Panc1 (cell line): ENCODE data around the gene CEACAM3. TPM values are rescaled to one million over a fixed set of nuclear protein-coding genes. Genes with fewer than 3 reads are reported as not detected.

Experiments used
- ATAC-seq: fragments of 200-7000 bp; cut with Tn5 transposase; 2 replicates; pipeline ENCODE4 v1.9.1; 2020; ENCODE audit warnings: mild to moderate bottlenecking, moderate library complexity
- BruUV-seq: library from RNA; stranded (reverse); fragments of 400-500 nt; replicated peaks from 2 replicates; lab custom pipeline; 2021; lab: Mats Ljungman, UMichigan
- CTCF ChIA-PET: fragments of 300-600 bp; sonication (Branson Sonifier 250); formaldehyde crosslinking; loops from one replicate; lab custom pipeline; 2022; ENCODE audit warnings: antibody characterized with exemption; lab: Charles Lee
- POLR2A ChIA-PET: fragments of 300-600 bp; sonication (Branson Sonifier 250); formaldehyde crosslinking; loops from one replicate; lab custom pipeline; 2022; ENCODE audit warnings: antibody characterized with exemption; lab: Charles Lee
- DNase-seq: peaks from one replicate; pipeline ENCODE4 v3.0.0-alpha.2; 2010; ENCODE audit warnings: low read depth, low spot score
- H3K27ac ChIP-seq: 2 replicates; pipeline ENCODE4 v1.5.1; 2011; ENCODE audit warnings: mild to moderate bottlenecking, low read length, inconsistent platforms
- H3K27me3 ChIP-seq: fragments of 200-500 bp; sonication (Bioruptor generic); 2 replicates; pipeline ENCODE4 v1.6.0; 2014; ENCODE audit warnings: low read length, inconsistent platforms; ENCODE audit not compliant: control insufficient read depth, insufficient read depth
- H3K36me3 ChIP-seq: fragments of 200-500 bp; sonication (Bioruptor generic); 2 replicates; pipeline ENCODE4 v1.5.1; 2014; ENCODE audit warnings: inconsistent platforms, mild to moderate bottlenecking, low read length, moderate library complexity; ENCODE audit not compliant: control insufficient read depth, insufficient read depth
- H3K4me1 ChIP-seq: 2 replicates; pipeline ENCODE4 v1.5.1; 2011; ENCODE audit warnings: inconsistent platforms, mild to moderate bottlenecking, low read length, moderate library complexity; ENCODE audit not compliant: control insufficient read depth, insufficient read depth
- H3K4me3 ChIP-seq, 2 experiments: 2 replicates each; pipeline ENCODE4 v1.5.1; 2011 to 2012; ENCODE audit warnings: low read depth in 2 of 2, low read length in 2 of 2, mild to moderate bottlenecking in 2 of 2, inconsistent platforms in 1 of 2, moderate library complexity in 1 of 2
- H3K9me3 ChIP-seq: fragments of 200-500 bp; sonication (Bioruptor generic); 2 replicates; pipeline ENCODE4 v1.5.1; 2014; ENCODE audit warnings: low read depth, mild to moderate bottlenecking, inconsistent platforms, low read length, moderate library complexity; ENCODE audit not compliant: control insufficient read depth, insufficient read depth
- CTCF ChIP-seq: fragments of 450-650 bp; IDR thresholded peaks from 2 replicates; pipeline ENCODE4 v1.5.1; 2017; ENCODE audit warnings: mild to moderate bottlenecking
- POLR2AphosphoS5 ChIP-seq: IDR thresholded peaks from 2 replicates; pipeline ENCODE4 v1.6.1; 2012; ENCODE audit warnings: mild to moderate bottlenecking, low read depth, low read length, moderate library complexity
- SIN3A ChIP-seq: IDR thresholded peaks from 2 replicates; pipeline ENCODE4 v1.6.1; 2012; ENCODE audit warnings: low read depth, mild to moderate bottlenecking, low read length, moderate library complexity, borderline replicate concordance; ENCODE audit not compliant: insufficient read depth
- TCF7L2 ChIP-seq: IDR thresholded peaks from 2 replicates; pipeline ENCODE4 v1.6.1; 2011; ENCODE audit warnings: mild to moderate bottlenecking, low read depth, low read length, inconsistent platforms
- in situ Hi-C: cut with HindIII; loops from 2 replicates; pipeline ENCODE4 v1.10.0; 2016; ENCODE audit warnings: low sequenced_read_pairs, low pct_unique_long_range_greater_than_20kb
- intact Hi-C: fragments of 100-400 bp; cut with micrococcal nuclease; formaldehyde crosslinking; loops from one replicate; pipeline ENCODE4 v1.10.0; 2022; ENCODE audit not compliant: unreplicated experiment
- total RNA-seq: library from RNA; stranded (reverse); gene quantifications from one replicate; pipeline ENCODE4 v1.2.1, GENCODE V29; 2021; ENCODE audit not compliant: unreplicated experiment
- TF ChIP-seq, protein P1 (sequence below), 2 experiments: IDR thresholded peaks; 2 replicates each; pipeline ENCODE4 v1.6.1; 2011 to 2012; ENCODE audit warnings: low read depth in 2 of 2, control low read depth in 1 of 2, low read length in 1 of 2, mild to moderate bottlenecking in 1 of 2, moderate library complexity in 1 of 2; ENCODE audit not compliant: insufficient read depth in 1 of 2

The CEACAM3 gene
- total RNA-seq, 1 experiment from 2014 or later: not detected

- DNase-seq: no peak
- no TSS peak for BruUV-seq
- no peak overlapping the region for H3K27ac ChIP-seq
- no peaks in the 10 kb centered on the region for H3K4me1 ChIP-seq
- H3K36me3 ChIP-seq: no peaks in the 10 kb centered on the region
- no peak for ATAC-seq
- H3K27me3 ChIP-seq: peaks cover 7% of the 10 kb centered on the region
- intact Hi-C loops (no loop called here), in situ Hi-C loops (no loop called here)
- TF ChIP-seq POLR2AphosphoS5 (no peak), CTCF (no peak), TCF7L2 (no peak), SIN3A (no peak)
- TF ChIP-seq, protein P1, sequence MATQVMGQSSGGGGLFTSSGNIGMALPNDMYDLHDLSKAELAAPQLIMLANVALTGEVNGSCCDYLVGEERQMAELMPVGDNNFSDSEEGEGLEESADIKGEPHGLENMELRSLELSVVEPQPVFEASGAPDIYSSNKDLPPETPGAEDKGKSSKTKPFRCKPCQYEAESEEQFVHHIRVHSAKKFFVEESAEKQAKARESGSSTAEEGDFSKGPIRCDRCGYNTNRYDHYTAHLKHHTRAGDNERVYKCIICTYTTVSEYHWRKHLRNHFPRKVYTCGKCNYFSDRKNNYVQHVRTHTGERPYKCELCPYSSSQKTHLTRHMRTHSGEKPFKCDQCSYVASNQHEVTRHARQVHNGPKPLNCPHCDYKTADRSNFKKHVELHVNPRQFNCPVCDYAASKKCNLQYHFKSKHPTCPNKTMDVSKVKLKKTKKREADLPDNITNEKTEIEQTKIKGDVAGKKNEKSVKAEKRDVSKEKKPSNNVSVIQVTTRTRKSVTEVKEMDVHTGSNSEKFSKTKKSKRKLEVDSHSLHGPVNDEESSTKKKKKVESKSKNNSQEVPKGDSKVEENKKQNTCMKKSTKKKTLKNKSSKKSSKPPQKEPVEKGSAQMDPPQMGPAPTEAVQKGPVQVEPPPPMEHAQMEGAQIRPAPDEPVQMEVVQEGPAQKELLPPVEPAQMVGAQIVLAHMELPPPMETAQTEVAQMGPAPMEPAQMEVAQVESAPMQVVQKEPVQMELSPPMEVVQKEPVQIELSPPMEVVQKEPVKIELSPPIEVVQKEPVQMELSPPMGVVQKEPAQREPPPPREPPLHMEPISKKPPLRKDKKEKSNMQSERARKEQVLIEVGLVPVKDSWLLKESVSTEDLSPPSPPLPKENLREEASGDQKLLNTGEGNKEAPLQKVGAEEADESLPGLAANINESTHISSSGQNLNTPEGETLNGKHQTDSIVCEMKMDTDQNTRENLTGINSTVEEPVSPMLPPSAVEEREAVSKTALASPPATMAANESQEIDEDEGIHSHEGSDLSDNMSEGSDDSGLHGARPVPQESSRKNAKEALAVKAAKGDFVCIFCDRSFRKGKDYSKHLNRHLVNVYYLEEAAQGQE (IDR thresholded peaks at IDR 0.05; ENCODE audit: insufficient read depth in 1 of 2, low read depth in 2 of 2, low read length in 1 of 2): no peak
- no peaks in the 10 kb centered on the region for H3K9me3 ChIP-seq
- ChIA-PET CTCF (no interaction called here), POLR2A (no interaction called here)
- H3K4me3 ChIP-seq: no peak overlapping the region
Observed at GRCh38 chr19:41851456-41851855, 55.1 kb downstream of the CEACAM3 start.

- TF ChIP-seq, protein P1 (IDR thresholded peaks at IDR 0.05; ENCODE audit: insufficient read depth in 1 of 2, low read depth in 2 of 2, low read length in 1 of 2): no peak
- TF ChIP-seq POLR2AphosphoS5: no peak
- Histone ChIP-seq H3K27ac (no peak overlapping the region), H3K4me1 (no peaks in the 10 kb centered on the region), H3K27me3 (peaks cover 7% of the 10 kb centered on the region), H3K9me3 (no peaks in the 10 kb centered on the region), H3K36me3 (no peaks in the 10 kb centered on the region), H3K4me3 (no peak overlapping the region)
- intact Hi-C loops (no loop called here), in situ Hi-C loops (no loop called here)
- POLR2A ChIA-PET: no interaction called here
- ATAC-seq (no peak), DNase-seq (no peak)
- no TSS peak for BruUV-seq
- CTCF ChIA-PET: no interaction called here
Observed at GRCh38 chr19:41853344-41853743, 57.0 kb downstream of the CEACAM3 start.
